Dedifferentiated amniotic fluid mesenchymal stem cell (primary cell): ENCODE data around the gene UTS2R.

Source experiments
- DNase-seq: peaks from one replicate; pipeline ENCODE4 v3.0.0-alpha.2; 2016; ENCODE audit errors: extremely low spot score

The UTS2R gene

GRCh38 chr17:82371333-82372248 is at the start of gene UTS2R:
TSS of gene UTS2R (plus strand) at chr17:82371765. CDS start at chr17:82374325, 2,560 bp downstream.
- no peak for DNase-seq

DNA sequence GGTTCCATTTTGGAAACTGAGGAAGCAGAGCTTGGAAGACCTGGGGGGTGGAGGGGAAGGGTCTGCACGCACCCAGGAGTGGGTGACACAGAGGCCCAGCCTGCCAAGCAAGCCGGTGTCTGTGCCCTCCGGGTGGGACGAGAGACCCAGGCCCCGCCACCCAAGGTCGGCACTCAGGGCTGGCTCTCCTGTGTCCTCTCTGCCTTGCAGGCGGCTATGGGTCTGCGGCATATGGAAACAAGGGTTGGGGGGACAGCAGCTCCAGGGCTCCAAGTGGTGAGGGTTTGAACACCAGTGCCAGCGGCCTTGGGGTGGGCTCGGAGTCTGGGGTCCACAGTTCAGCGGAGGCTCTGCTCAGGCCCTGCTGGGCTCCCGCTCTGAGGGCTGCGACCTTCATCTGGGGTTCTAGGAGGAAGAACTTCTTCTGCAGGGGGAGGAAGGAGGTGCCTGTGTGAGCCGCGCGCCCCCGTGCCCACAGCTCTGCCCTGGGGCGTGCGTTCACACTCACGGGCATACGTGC is 49.6 kb upstream of the UTS2R start:
- no peak for DNase-seq

DNA sequence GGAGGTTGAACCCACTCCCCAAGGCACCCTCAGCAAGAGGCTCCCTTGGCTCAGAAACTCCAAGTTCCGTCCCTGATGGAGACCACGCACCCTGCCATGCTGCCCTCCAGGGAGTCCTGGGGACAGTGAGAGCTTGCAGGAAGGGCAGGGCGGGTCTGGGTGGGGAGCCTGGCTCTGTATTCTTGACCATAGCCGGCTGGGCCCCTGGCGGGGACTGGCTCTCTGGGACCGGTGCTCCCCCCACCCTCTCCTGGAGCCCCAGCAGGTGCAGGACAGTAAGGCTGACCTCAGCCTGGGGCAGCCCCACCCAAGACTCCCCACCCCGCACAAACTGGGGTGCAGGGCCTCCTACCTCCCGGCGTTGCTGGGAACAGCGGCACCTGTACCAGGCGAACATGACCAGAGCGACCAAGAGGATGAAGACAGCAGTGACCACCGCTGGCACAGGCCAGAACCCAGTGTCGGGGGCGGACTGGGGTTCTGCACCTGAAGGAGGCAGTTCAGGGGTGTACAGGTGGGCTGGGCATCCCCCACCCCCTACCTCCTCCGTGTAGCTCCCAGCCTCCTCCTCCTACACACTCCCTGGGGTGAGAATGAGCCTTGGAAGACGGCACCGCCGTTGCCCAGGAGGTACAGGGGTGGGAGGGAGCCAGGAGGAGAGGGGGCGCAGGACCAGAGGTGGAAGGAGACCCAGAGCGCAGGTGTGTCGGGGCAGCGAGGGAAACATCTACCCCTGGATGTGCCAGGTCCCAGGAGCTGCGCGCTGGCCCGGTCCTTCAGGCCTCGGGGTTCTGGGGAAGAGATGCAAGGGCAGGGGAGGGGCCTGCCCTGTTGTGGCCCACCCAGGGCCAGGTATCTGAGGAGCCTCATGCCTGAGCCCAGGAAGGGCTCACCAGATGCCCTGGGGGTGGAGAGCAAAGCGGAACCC is 48.8 kb upstream of the UTS2R start:
- DNase-seq = no peak

DNA sequence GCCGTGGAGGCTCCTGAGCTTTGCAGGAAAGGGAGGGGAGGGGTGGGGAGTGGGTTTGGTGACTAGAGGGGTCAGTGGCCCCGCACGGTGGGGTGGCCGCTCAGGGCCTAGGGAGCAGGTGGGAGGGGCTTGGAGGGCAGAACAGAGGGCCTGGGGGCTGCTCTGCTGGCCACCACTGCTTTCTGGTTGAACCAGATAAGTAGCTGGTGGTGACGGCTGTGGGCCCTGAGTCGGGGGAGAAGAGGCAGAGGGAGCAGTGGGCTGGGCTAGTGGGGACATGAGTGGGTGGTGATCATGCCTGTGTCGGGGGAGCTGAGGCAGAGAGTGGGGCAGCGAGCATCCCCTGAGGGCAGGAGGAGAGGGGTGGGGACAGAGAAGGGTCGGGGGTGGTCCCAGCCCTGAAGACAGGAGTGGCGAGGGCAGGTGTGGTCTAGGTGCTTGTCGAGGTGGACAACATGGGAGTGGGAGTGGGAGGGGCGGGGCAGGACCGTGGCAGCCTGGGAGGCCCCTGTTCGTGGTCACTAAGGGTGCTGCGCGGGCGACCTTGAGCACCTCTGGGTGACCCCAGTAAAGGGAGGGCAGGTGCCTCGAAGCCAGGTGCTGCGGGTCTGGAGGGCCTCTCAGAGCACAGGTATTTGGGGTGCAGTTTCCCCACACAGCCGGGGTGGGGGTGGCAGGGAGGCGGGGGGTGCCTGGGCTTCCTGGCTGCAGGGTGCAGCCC is 47.9 kb upstream of the UTS2R start:
- DNase-seq = no peak

DNA sequence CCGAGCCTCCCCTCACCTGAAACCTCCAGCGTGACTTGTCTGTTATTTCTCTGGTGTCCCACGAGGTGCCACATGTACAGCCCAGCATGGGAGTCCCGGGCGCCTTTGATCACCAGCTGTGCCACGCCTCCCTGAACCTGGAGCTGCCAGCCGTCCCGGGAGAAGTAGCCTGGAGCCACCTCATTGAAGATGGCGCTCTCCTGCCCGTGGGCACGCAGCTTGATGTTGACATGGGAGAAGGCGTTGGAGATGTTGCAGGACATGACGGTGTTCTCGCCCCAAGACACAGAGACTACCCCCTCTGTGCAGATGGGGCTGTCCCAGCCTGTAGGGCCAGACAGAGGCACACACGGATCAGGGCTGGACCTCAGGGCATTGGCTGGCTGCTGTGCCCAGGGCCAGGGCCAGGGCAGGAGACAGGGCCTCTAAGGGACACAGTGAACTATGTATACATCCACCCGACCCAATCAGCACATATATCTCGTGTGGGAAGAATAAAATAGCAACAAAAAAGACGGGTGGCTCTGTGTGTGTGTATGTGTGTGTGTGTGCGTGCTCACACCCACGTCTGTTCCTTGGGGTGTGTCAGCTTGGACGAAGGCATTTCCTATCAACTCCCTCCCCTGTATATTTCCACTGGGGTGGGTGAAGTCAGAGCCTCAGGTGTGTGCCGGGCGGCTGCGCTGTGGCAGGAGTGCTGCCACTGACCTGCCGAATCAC is 46.8 kb upstream of the UTS2R start:
- no peak for DNase-seq

- no peak for DNase-seq
Measured at GRCh38 chr17:82325286-82326180, 46.0 kb upstream of the UTS2R start.

DNA sequence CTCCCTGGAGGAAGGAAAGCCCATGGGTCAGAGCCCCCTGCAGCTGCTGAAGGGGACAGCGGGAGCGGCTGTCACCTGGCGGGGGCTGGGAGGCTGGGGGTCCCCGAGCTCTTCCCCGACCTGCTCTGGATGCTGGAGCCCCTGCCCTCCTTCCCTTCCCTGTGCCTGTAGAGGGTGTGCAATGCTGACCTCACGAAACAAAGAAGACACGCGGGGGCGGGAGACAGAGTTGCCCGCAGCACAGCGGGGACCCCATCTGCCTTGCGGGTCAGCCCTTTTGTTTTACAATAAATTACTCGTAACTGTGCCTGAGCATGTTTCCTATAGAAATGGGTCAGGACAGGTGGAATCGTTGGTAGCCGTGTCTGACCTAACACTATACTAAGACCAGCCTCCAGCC is 44.3 kb upstream of the UTS2R start:
- no peak for DNase-seq

- DNase-seq = no peak
Measured at GRCh38 chr17:82327757-82328140, 43.8 kb upstream of the UTS2R start.

GRCh38 chr17:82328141-82328993 is 43.2 kb upstream of the UTS2R start:
- DNase-seq = no peak

GRCh38 chr17:82328994-82329507 is 42.5 kb upstream of the UTS2R start:
- no peak for DNase-seq

GRCh38 chr17:82329683-82330321 is 41.8 kb upstream of the UTS2R start:
- no peak for DNase-seq

DNA sequence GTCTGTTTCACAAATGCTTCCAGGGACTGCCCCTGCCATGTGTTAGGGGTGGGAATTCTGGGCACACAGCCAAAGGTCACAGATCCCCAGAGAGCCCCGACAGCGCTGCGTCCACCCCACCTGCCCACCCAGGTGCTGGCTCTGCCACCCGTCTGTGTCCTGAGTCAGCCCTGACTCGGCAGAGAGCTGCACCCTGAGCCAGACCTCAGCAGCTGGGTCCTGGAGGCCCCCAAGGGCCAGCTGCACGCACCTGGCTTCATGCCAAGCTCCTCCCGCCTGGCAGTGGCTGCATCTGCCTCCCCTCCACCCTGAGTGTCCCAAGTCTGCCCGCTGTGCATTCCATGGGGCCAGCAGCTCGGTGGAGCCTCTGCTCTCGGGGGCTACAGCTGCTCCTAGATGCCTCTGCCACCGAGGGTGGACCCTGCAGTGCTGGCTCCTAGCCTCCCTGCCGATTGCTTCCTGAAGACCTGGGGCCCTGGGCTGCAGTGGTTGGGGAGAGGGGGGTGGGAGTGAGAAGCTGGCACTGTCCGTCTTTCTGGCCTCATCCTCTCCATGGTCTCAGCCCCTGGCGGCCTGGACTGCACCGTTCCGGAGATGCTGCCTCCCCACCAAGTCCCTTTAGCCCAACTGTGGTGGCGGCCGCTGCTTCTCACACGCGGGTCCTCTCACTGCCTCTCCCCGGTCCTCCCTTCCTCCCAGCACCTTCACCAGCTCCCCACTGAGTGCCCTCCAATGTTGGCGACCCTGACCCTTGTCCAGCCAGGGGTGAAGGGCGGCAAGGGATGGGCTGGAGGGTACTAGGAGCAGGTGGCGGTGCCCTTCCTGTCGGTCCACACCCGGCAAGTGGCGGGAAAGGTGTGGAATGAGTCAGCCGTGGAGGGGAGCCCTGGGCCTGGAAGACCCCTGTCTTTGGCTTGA is 41.0 kb upstream of the UTS2R start:
- no peak for DNase-seq

- no peak for DNase-seq
Measured at GRCh38 chr17:82331345-82331939, 40.1 kb upstream of the UTS2R start.

DNA sequence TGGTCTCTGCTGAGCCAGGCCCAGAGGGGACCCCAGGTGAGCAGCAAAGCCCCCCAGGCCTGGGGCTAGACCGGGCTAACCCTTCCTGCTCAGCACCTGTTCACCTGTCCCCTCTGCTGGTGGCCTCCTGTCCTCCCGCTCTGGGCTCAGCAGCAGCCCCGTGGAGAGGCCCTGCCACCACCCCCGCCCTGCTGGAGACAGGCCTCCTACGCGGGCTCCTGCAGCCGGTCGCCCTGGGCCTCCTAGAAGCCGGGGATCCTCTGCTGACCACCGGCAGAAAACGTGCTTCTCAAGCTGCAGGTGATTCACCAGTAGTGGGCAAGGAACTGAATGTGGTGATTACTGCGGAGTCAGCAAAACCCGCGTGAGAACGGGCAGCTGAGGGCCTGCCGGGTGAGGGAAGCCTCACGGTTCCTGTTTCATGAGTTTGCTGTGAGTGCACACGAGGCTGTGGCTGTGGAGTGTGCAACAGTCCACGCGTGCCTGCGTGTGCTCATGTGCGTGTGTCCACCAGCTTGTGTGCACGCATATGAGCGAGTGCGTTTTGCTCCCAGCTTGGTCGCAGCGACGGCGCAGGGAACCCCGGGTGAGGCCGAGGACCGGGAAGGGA is 38.8 kb upstream of the UTS2R start:
- peak; percentile 28 for DNase-seq

GRCh38 chr17:82333279-82334171 is 38.0 kb upstream of the UTS2R start, which contains the start of gene SECTM1:
TSS of gene SECTM1 (minus strand) at chr17:82333766. CDS start at chr17:82327240, 6,526 bp downstream.
- peak; percentile 64 for DNase-seq
